Measurements from ENCODE around the gene COPG1. TPM values are rescaled to one million over a fixed set of nuclear protein-coding genes. Genes with fewer than 3 reads are reported as not detected.

The COPG1 gene
- total and polyA plus RNA-seq, 2 of the 13 experiments (the other 11 are each of a cell fraction or from before 2014, with no cell fraction given): 98.6 to 166 TPM

- no peak overlapping the region for H2AFZ ChIP-seq (ENCODE audit: low read length)
- ATAC-seq (no peak), DNase-seq (ENCODE audit: low spot score) (no peak), FAIRE-seq (no peak)
- H3K4me3 ChIP-seq (replicated peaks in 1 of 3; ENCODE audit: insufficient read depth in 1 of 3, low read depth in 2 of 3, low read length in 3 of 3): peak overlapping the region; percentile 72 to 99 (median 84)
- peaks cover 8 to 18% of the 10 kb centered on the region in 2 experiments for H3K36me3 ChIP-seq (replicated peaks in 1 of 2; ENCODE audit: control insufficient read depth in 1 of 2, insufficient read depth in 2 of 2, low read length in 2 of 2)
- BruUV-seq (replicated peaks): no TSS peak
- peak overlapping the region; percentile 95 for H3K4me2 ChIP-seq (ENCODE audit: low read depth, low read length)
- no peaks in the 10 kb centered on the region for H3K9me3 ChIP-seq (ENCODE audit: low read length)
- peak overlapping the region; percentile 100 for H3K9ac ChIP-seq (ENCODE audit: insufficient read depth, low read depth, low read length)
- WGBS (ENCODE audit: low lambda C conversion rate): 46% methylated on average over 21 of the region's 21 CpGs
- H3K27me3 ChIP-seq (ENCODE audit: control insufficient read depth in 1 of 2, insufficient read depth in 2 of 2, low read length in 2 of 2): no peaks in the 10 kb centered on the region; a peak in 1 of 5 replicates
- intact Hi-C loops (cut with micrococcal nuclease; ENCODE audit: unreplicated experiment) (loop anchor here (5.0 kb wide), 1 partner anchor 126 kb away; the partner anchor contains the start of gene RAB43), in situ Hi-C loops (cut with HindIII; ENCODE audit: extremely low pct_ligation_motif_present, low pct_unique_long_range_greater_than_20kb) (loop anchor here (10.0 kb wide), 1 partner anchor 64 kb away; the partner anchor contains the start of gene CNBP)
- CTCF ChIA-PET (ENCODE audit: low intra/inter-chr PET ratio, low total read pairs): no interaction called here
- no peaks in the 10 kb centered on the region for H4K20me1 ChIP-seq (ENCODE audit: insufficient read depth, low read length)
- H3K79me2 ChIP-seq (ENCODE audit: insufficient read depth, low read length): peaks cover 37% of the 10 kb centered on the region
- POLR2A ChIA-PET: interaction anchor here (1.0 to 2.2 kb wide), 4 partner anchors 23 to 195 kb away, joined by 4 to 22 read pairs (median 10); partner anchors contain the start of gene RAB43
- H3K27ac ChIP-seq (ENCODE audit: extremely low read length, insufficient read depth, low read length): peak overlapping the region; percentile 93
- H3K4me1 ChIP-seq (ENCODE audit: insufficient read depth, low read length): peaks cover 58% of the 10 kb centered on the region
- TF ChIP-seq KIAA2018 (CRISPR knock-in tag; IDR thresholded peaks at IDR 0.05; ENCODE audit: borderline replicate concordance) (no peak), ZNF546 (CRISPR knock-in tag; conservative IDR thresholded peaks at IDR 0.05) (0 out of 2 replicates have a peak, but pooled peaks have one; percentile 4), ZBTB33 (CRISPR knock-in tag; IDR thresholded peaks at IDR 0.05) (peak; percentile 88), ZNF430 (CRISPR knock-in tag; IDR thresholded peaks at IDR 0.05) (0 out of 2 replicates have a peak, but pooled peaks have one; percentile 10)
- TF ChIP-seq, protein P1, sequence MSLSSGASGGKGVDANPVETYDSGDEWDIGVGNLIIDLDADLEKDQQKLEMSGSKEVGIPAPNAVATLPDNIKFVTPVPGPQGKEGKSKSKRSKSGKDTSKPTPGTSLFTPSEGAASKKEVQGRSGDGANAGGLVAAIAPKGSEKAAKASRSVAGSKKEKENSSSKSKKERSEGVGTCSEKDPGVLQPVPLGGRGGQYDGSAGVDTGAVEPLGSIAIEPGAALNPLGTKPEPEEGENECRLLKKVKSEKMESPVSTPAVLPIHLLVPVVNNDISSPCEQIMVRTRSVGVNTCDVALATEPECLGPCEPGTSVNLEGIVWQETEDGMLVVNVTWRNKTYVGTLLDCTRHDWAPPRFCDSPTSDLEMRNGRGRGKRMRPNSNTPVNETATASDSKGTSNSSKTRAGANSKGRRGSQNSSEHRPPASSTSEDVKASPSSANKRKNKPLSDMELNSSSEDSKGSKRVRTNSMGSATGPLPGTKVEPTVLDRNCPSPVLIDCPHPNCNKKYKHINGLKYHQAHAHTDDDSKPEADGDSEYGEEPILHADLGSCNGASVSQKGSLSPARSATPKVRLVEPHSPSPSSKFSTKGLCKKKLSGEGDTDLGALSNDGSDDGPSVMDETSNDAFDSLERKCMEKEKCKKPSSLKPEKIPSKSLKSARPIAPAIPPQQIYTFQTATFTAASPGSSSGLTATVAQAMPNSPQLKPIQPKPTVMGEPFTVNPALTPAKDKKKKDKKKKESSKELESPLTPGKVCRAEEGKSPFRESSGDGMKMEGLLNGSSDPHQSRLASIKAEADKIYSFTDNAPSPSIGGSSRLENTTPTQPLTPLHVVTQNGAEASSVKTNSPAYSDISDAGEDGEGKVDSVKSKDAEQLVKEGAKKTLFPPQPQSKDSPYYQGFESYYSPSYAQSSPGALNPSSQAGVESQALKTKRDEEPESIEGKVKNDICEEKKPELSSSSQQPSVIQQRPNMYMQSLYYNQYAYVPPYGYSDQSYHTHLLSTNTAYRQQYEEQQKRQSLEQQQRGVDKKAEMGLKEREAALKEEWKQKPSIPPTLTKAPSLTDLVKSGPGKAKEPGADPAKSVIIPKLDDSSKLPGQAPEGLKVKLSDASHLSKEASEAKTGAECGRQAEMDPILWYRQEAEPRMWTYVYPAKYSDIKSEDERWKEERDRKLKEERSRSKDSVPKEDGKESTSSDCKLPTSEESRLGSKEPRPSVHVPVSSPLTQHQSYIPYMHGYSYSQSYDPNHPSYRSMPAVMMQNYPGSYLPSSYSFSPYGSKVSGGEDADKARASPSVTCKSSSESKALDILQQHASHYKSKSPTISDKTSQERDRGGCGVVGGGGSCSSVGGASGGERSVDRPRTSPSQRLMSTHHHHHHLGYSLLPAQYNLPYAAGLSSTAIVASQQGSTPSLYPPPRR (CRISPR knock-in tag; IDR thresholded peaks at IDR 0.05; ENCODE audit: borderline replicate concordance): no peak
Measured at GRCh38 chr3:129248286-129248979, 973 bp upstream of the COPG1 start.
